ENCODE results near the gene TRERF1.

- TF ChIP-seq, protein P1, sequence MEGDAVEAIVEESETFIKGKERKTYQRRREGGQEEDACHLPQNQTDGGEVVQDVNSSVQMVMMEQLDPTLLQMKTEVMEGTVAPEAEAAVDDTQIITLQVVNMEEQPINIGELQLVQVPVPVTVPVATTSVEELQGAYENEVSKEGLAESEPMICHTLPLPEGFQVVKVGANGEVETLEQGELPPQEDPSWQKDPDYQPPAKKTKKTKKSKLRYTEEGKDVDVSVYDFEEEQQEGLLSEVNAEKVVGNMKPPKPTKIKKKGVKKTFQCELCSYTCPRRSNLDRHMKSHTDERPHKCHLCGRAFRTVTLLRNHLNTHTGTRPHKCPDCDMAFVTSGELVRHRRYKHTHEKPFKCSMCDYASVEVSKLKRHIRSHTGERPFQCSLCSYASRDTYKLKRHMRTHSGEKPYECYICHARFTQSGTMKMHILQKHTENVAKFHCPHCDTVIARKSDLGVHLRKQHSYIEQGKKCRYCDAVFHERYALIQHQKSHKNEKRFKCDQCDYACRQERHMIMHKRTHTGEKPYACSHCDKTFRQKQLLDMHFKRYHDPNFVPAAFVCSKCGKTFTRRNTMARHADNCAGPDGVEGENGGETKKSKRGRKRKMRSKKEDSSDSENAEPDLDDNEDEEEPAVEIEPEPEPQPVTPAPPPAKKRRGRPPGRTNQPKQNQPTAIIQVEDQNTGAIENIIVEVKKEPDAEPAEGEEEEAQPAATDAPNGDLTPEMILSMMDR (IDR thresholded peaks at IDR 0.05) = no peak
- TF ChIP-seq EZH2phosphoT487 (IDR thresholded peaks at IDR 0.05; ENCODE audit: borderline replicate concordance, low read depth) (no peak), EP300 (IDR thresholded peaks at IDR 0.05; ENCODE audit: borderline replicate concordance in 1 of 2, low read depth in 1 of 2, low read length in 1 of 2) (no peak), TCF12 (IDR thresholded peaks at IDR 0.05) (no peak), RCOR1 (IDR thresholded peaks at IDR 0.05; ENCODE audit: low read length) (no peak), SMC3 (IDR thresholded peaks at IDR 0.05; ENCODE audit: low read depth, low read length) (no peak), SIN3A (IDR thresholded peaks at IDR 0.05; ENCODE audit: borderline replicate concordance, low read depth, low read length) (no peak), NRF1 (IDR thresholded peaks at IDR 0.05; ENCODE audit: low read depth, low read length) (no peak), MAX (IDR thresholded peaks at IDR 0.05; ENCODE audit: low read depth) (no peak), POLR2AphosphoS5 (IDR thresholded peaks at IDR 0.05; ENCODE audit: low read depth, low read length) (no peak)
Measured at GRCh38 chr6:42203183-42203582, 248.5 kb downstream of the TRERF1 start.

Measured in SK-N-SH (cell line).